GM23338 (cell line): ENCODE data around the gene ANAPC5. TPM values are rescaled to one million over a fixed set of nuclear protein-coding genes. Genes with fewer than 3 reads are reported as not detected.

Experiments
- ATAC-seq: fragments of 200-7000 bp; cut with Tn5 transposase; 3 replicates; pipeline ENCODE4 v1.9.1; 2020
- DNase-seq: peaks from one replicate; pipeline ENCODE4 v3.0.0-alpha.2; 2015; ENCODE audit warnings: low spot score
- H2AFZ ChIP-seq: fragments of 200-600 bp; sonication (generic); 2 replicates; pipeline ENCODE4 v1.8.0; 2016; ENCODE audit warnings: antibody characterized with exemption, mild to moderate bottlenecking, moderate library complexity
- H3F3A ChIP-seq: fragments of 200-600 bp; sonication (generic); replicated peaks from 2 replicates; pipeline ENCODE4 v1.8.0; 2017; ENCODE audit warnings: antibody characterized with exemption, mixed run types, low read depth
- H3K27ac ChIP-seq: fragments of 200-600 bp; sonication (generic); 2 replicates; pipeline ENCODE4 v1.6.1; 2016; ENCODE audit warnings: low read depth
- H3K27me3 ChIP-seq: fragments of 200-600 bp; sonication (generic); 2 replicates; pipeline ENCODE4 v1.8.0; 2016; ENCODE audit warnings: mild to moderate bottlenecking, mixed run types, moderate library complexity; ENCODE audit not compliant: insufficient read depth
- H3K36me3 ChIP-seq: fragments of 200-600 bp; sonication (generic); 2 replicates; pipeline ENCODE4 v1.8.0; 2016; ENCODE audit warnings: mild to moderate bottlenecking; ENCODE audit not compliant: insufficient read depth
- H3K4me1 ChIP-seq: fragments of 200-600 bp; sonication (generic); 2 replicates; pipeline ENCODE4 v1.8.0; 2016; ENCODE audit warnings: mild to moderate bottlenecking, moderate library complexity; ENCODE audit not compliant: insufficient read depth
- H3K4me2 ChIP-seq: fragments of 200-600 bp; sonication (generic); 2 replicates; pipeline ENCODE4 v1.7.1; 2017; ENCODE audit warnings: mixed run types
- H3K4me3 ChIP-seq: fragments of 200-600 bp; sonication (generic); 2 replicates; pipeline ENCODE4 v1.6.1; 2016; ENCODE audit warnings: mixed run types
- H3K79me2 ChIP-seq: fragments of 200-600 bp; sonication (generic); replicated peaks from 2 replicates; pipeline ENCODE4 v1.8.0; 2017; ENCODE audit warnings: mild to moderate bottlenecking; ENCODE audit not compliant: insufficient read depth
- H3K9me2 ChIP-seq: fragments of 200-600 bp; sonication (generic); 2 replicates; pipeline ENCODE4 v1.8.0; 2017; ENCODE audit not compliant: insufficient read depth
- H4K20me1 ChIP-seq: fragments of 200-600 bp; sonication (generic); replicated peaks from 2 replicates; pipeline ENCODE4 v1.8.0; 2017; ENCODE audit warnings: mild to moderate bottlenecking; ENCODE audit not compliant: insufficient read depth
- H3K27ac Mint-ChIP-seq: 2 replicates; pipeline ENCODE4 v1.8.0; 2020; ENCODE audit warnings: inconsistent platforms, mild to moderate bottlenecking, moderate library complexity, mixed read lengths
- H3K27me3 Mint-ChIP-seq: 3 replicates; pipeline ENCODE4 v1.8.0; 2022; ENCODE audit warnings: low read depth, mild to moderate bottlenecking, moderate library complexity, mixed read lengths, inconsistent platforms; ENCODE audit not compliant: insufficient read depth, poor library complexity
- H3K36me3 Mint-ChIP-seq: 3 replicates; pipeline ENCODE4 v1.8.0; 2021; ENCODE audit warnings: low read depth, mild to moderate bottlenecking, inconsistent platforms, moderate library complexity, mixed read lengths
- H3K4me1 Mint-ChIP-seq: 3 replicates; pipeline ENCODE4 v1.8.0; 2020; ENCODE audit warnings: mild to moderate bottlenecking, inconsistent platforms, mixed read lengths
- H3K4me3 Mint-ChIP-seq: 3 replicates; pipeline ENCODE4 v1.8.0; 2021; ENCODE audit warnings: moderate library complexity, mild to moderate bottlenecking, inconsistent platforms, mixed read lengths
- H3K9me3 Mint-ChIP-seq: 3 replicates; pipeline ENCODE4 v1.8.0; 2020; ENCODE audit warnings: moderate library complexity, mild to moderate bottlenecking, inconsistent platforms, mixed read lengths
- CREB1 ChIP-seq: fragments of 250-450 bp; sonication (Bioruptor Pico); IDR thresholded peaks from 2 replicates; pipeline ENCODE4 v1.5.0; 2020; ENCODE audit warnings: low read depth, mild to moderate bottlenecking, moderate library complexity
- CTCF ChIP-seq, 2 experiments: fragments of 200-600 bp in 1 of 2; sonication (generic) in 1 of 2; conservative IDR thresholded peaks; 2 replicates each; pipeline versions ENCODE4 v1.5.1 to v1.6.1; 2016 to 2017; ENCODE audit warnings: antibody characterized with exemption in 2 of 2, low read depth in 2 of 2, mild to moderate bottlenecking in 2 of 2, moderate library complexity in 1 of 2
- EZH2phosphoT487 ChIP-seq: fragments of 200-600 bp; sonication (generic); IDR thresholded peaks from one replicate; pipeline ENCODE4 v1.8.1; 2018; ENCODE audit warnings: antibody characterized with exemption; ENCODE audit not compliant: unreplicated experiment
- POLR2AphosphoS5 ChIP-seq: IDR thresholded peaks from 2 replicates; pipeline ENCODE4 v1.6.1; 2016; ENCODE audit warnings: antibody characterized with exemption, low read depth
- polyA plus RNA-seq: library from polyadenylated mRNA; unstranded; fragments of >200 nt; fragmentation: Nextera tagmentation; extraction: Ambion mirVana; gene quantifications from 2 replicates; pipeline ENCODE4 v1.2.1, GENCODE V29; 2016
- total RNA-seq: library from RNA; depleted of rRNA; stranded (reverse); fragments of >200 nt; shearing (Covaris generic); gene quantifications from 2 replicates; pipeline ENCODE4 v1.2.3, GENCODE V29; 2014
- TF ChIP-seq, protein P1 (sequence below): IDR thresholded peaks from 2 replicates; pipeline ENCODE4 v1.6.1; 2016; ENCODE audit warnings: antibody characterized with exemption
- TF ChIP-seq, protein P2 (sequence below): fragments of 250-450 bp; sonication (Bioruptor Pico); IDR thresholded peaks from 2 replicates; pipeline ENCODE4 v1.5.0; 2020; ENCODE audit warnings: mild to moderate bottlenecking, moderate library complexity

Gene ANAPC5
- total and polyA plus RNA-seq, 2 experiments from 2014 or later, result 65.9 to 125 TPM

- TF ChIP-seq EZH2phosphoT487 (no peak), CREB1 (CRISPR knock-in tag) (no peak), POLR2AphosphoS5 (no peak)
- TF ChIP-seq, protein P1, sequence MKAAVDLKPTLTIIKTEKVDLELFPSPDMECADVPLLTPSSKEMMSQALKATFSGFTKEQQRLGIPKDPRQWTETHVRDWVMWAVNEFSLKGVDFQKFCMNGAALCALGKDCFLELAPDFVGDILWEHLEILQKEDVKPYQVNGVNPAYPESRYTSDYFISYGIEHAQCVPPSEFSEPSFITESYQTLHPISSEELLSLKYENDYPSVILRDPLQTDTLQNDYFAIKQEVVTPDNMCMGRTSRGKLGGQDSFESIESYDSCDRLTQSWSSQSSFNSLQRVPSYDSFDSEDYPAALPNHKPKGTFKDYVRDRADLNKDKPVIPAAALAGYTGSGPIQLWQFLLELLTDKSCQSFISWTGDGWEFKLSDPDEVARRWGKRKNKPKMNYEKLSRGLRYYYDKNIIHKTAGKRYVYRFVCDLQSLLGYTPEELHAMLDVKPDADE, result no peak
- TF ChIP-seq, protein P2, sequence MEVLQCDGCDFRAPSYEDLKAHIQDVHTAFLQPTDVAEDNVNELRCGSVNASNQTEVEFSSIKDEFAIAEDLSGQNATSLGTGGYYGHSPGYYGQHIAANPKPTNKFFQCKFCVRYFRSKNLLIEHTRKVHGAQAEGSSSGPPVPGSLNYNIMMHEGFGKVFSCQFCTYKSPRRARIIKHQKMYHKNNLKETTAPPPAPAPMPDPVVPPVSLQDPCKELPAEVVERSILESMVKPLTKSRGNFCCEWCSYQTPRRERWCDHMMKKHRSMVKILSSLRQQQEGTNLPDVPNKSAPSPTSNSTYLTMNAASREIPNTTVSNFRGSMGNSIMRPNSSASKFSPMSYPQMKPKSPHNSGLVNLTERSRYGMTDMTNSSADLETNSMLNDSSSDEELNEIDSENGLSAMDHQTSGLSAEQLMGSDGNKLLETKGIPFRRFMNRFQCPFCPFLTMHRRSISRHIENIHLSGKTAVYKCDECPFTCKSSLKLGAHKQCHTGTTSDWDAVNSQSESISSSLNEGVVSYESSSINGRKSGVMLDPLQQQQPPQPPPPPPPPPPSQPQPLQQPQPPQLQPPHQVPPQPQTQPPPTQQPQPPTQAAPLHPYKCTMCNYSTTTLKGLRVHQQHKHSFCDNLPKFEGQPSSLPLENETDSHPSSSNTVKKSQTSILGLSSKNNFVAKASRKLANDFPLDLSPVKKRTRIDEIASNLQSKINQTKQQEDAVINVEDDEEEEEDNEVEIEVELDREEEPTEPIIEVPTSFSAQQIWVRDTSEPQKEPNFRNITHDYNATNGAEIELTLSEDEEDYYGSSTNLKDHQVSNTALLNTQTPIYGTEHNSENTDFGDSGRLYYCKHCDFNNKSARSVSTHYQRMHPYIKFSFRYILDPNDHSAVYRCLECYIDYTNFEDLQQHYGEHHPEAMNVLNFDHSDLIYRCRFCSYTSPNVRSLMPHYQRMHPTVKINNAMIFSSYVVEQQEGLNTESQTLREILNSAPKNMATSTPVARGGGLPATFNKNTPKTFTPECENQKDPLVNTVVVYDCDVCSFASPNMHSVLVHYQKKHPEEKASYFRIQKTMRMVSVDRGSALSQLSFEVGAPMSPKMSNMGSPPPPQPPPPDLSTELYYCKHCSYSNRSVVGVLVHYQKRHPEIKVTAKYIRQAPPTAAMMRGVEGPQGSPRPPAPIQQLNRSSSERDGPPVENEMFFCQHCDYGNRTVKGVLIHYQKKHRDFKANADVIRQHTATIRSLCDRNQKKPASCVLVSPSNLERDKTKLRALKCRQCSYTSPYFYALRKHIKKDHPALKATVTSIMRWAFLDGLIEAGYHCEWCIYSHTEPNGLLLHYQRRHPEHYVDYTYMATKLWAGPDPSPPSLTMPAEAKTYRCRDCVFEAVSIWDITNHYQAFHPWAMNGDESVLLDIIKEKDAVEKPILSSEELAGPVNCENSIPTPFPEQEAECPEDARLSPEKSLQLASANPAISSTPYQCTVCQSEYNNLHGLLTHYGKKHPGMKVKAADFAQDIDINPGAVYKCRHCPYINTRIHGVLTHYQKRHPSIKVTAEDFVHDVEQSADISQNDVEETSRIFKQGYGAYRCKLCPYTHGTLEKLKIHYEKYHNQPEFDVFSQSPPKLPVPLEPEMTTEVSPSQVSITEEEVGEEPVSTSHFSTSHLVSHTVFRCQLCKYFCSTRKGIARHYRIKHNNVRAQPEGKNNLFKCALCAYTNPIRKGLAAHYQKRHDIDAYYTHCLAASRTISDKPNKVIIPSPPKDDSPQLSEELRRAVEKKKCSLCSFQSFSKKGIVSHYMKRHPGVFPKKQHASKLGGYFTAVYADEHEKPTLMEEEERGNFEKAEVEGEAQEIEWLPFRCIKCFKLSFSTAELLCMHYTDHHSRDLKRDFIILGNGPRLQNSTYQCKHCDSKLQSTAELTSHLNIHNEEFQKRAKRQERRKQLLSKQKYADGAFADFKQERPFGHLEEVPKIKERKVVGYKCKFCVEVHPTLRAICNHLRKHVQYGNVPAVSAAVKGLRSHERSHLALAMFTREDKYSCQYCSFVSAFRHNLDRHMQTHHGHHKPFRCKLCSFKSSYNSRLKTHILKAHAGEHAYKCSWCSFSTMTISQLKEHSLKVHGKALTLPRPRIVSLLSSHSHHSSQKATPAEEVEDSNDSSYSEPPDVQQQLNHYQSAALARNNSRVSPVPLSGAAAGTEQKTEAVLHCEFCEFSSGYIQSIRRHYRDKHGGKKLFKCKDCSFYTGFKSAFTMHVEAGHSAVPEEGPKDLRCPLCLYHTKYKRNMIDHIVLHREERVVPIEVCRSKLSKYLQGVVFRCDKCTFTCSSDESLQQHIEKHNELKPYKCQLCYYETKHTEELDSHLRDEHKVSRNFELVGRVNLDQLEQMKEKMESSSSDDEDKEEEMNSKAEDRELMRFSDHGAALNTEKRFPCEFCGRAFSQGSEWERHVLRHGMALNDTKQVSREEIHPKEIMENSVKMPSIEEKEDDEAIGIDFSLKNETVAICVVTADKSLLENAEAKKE (CRISPR knock-in tag), result no peak
Observed at GRCh38 chr12:121284551-121285390, 67.4 kb downstream of the ANAPC5 start (continued).

DNA sequence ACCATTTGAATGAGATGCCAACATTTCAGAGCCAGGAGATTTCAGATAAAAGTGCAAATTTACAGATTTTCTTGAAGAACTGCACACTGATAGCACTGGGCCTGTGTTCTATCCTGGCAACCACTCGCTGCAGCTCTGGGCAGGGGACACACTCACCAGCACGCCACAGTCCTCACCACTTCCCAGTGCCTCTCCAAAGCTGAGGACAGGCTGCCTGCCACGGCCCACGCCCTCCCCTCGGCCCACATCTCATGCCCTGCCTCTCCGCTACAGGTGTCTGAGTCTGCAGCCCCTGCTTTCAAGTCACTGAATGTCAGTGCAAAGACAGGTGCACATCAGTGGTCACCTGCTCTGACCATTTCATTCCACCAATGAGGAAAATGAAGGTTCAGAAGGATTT lies 68.4 kb downstream of the ANAPC5 start:
- peaks cover 42% of the 10 kb centered on the region for H3K4me1 Mint-ChIP-seq
- peaks cover 25% of the 10 kb centered on the region for H3K4me1 ChIP-seq
- TF ChIP-seq CTCF (conservative IDR thresholded peaks at IDR 0.05; ENCODE audit: low read depth in 2 of 2), result no peak
- H3F3A ChIP-seq, result peaks cover 6% of the 10 kb centered on the region; the same call in 1 of the 2 replicates
- peaks cover 13% of the 10 kb centered on the region for H3K27me3 Mint-ChIP-seq
- H2AFZ ChIP-seq, result no peak overlapping the region
- H3K4me3 ChIP-seq, result no peak overlapping the region
- peaks cover 7% of the 10 kb centered on the region; the same call in 2 of the 3 replicates for H3K36me3 Mint-ChIP-seq
- no peak overlapping the region; the same call in 2 of the 3 replicates for H3K4me3 Mint-ChIP-seq
- no peak for ATAC-seq
- no peak for DNase-seq
- no peak overlapping the region for H3K4me2 ChIP-seq
- no peaks in the 10 kb centered on the region for H3K27me3 ChIP-seq
- 0 out of 2 replicates have a peak, but pooled peaks cover 7% of the 10 kb centered on the region for H3K79me2 ChIP-seq
- no peaks in the 10 kb centered on the region for H3K9me2 ChIP-seq
- H3K36me3 ChIP-seq, result no peaks in the 10 kb centered on the region
- no peaks in the 10 kb centered on the region; the same call in 1 of the 2 replicates for H4K20me1 ChIP-seq
- H3K9me3 Mint-ChIP-seq, result no peaks in the 10 kb centered on the region; the same call in 2 of the 3 replicates
- no peak overlapping the region for H3K27ac Mint-ChIP-seq
- H3K27ac ChIP-seq, result no peak overlapping the region
